SIG-M5 treated with dmso at 0.1 percent for 504 hours (cell line): Measurements from ENCODE around the gene VTI1B.
"Not testable (repeated sequence)": the region's sequence is repeated elsewhere in the genome, so short reads cannot be mapped to it uniquely, and the experiment has no call there.

Source experiments
- DNase-seq: peaks from one replicate; lab custom pipeline; 2025; ENCODE audit not compliant: unreplicated experiment; lab: John Stamatoyannopoulos, UW

VTI1B gene, protein sequence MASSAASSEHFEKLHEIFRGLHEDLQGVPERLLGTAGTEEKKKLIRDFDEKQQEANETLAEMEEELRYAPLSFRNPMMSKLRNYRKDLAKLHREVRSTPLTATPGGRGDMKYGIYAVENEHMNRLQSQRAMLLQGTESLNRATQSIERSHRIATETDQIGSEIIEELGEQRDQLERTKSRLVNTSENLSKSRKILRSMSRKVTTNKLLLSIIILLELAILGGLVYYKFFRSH

DNA sequence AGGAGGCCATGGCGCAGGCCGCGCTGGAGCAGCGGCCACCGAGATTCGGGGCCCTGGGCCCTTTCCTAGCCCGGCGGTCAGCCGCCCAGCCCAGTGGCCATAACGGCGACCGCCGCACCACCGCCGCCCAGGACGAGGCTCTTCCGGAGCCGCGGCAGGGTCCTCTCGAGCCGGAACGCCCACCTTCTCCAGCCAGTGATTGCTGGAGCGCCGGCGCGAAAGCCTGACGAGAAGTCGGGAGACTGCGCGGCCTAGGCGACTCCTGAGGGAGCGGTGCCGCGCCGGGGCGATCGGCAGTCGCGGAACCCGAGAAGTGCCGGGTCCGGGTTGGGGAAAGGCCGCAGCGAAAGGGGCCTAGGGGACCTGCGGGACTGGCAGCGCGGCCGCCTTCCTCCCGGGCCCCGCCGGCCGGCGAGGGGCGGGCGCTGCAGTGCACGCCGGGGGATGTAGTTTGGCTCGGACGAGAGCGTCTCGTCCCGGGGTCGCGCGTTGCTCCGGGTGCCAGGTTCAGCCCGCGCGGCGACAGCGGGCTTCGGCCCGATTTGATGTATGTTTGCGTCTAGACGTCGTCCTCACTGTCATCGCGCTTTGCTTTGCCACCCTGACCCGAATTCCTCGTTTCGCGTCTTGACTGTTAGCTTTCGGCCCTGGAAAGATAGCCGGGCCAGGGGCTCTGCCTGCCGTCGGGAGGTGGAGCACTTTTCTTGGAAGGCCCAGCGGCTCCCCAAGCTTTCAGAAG, at the start of gene VTI1B:
Gene VTI1B (minus strand): TSS at position 153 of the 739 bp plus-strand sequence. CDS start 143 bp downstream, at position 10.
- DNase-seq: peak; percentile 65

GRCh38 chr14:67722293-67722692, 47.9 kb upstream of the VTI1B start:
- DNase-seq: no peak

DNA sequence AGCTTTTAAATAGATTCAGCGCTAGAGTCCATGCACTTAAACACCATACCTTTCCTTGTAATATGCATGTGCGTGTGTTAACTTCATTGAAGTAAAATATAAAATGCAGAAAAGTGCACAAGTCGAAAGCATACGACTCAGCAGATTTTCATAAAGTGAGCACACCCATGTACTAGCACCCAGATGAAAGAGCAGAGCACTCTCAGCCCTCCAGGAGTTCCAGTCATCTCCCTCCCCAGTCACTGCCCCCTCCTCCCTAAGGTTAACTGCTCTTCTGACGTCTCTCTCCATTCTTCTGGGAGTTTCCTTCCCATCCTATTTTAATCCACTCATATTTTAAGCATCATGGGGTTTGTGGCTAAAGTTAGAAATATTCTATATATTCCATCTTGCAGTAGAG, 47.4 kb upstream of the VTI1B start:
- no peak for DNase-seq

GRCh38 chr14:67719866-67720265, 45.4 kb upstream of the VTI1B start:
- no peak for DNase-seq

- DNase-seq: not testable (repeated sequence)
These were observed 45.0 kb upstream of the VTI1B start for GRCh38 chr14:67719385-67719784.

DNA sequence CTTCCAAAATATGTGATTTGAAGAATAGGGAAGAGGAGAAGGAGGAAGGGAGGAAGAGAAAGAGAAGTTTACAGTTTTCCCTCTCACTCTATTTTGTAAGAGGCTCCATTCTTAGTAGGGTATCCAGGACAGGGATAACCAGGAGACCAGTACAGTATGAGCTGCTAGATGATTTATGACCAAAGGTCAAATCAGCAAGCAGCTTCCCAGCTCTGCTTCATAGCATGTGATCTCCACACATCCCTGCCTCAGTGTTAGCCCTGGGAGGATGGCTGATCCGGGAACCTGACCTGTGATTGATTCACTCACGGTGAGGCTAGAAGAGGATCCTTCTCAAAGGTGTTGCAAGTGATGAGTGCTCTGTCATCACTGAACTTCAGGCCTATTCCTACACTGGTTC, 43.8 kb upstream of the VTI1B start:
- no peak for DNase-seq

- DNase-seq: no peak
These were observed 42.6 kb upstream of the VTI1B start for GRCh38 chr14:67717048-67717447.

DNA sequence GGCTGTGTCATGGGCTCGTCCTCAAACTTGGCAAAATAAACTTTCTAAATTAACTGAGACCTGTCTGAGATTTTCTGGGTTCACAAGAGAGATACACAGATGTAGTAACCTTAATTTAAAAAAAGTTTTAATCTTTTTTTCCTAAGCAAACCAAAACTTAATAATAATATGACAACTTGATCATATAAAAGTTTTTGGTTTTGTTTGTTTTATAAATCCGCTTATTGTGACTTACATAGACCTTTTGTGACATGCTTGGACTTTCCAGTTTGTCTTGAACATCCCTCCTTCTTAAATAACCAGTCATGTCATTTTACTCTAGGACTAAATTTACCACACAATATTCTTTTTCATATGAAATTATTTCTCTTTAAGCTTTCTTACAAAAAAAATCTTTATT, 35.8 kb upstream of the VTI1B start:
- DNase-seq: no peak

DNA sequence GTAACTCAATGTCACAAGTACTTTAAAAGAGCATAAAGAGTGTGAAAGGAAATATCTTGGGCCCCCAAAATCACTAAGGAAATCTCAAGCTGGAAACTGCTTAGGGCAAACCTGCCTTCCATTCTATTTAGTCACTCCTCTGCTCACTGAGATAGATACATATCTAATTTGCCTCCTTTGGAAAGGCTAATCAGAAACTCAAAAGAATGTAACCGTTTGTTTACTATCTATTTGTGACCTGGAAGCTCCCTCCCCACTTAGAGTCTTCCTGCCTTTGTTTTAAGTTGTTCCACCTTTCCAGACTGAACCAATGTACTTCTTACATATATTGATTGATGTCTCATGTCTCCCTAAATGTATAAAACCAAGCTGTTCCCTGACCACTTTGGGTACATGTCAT, 35.4 kb upstream of the VTI1B start:
- DNase-seq: not testable (repeated sequence)

GRCh38 chr14:67709346-67709745, 34.9 kb upstream of the VTI1B start:
- DNase-seq: not testable (repeated sequence)

GRCh38 chr14:67705211-67705610, 30.8 kb upstream of the VTI1B start:
- DNase-seq: no peak

DNA sequence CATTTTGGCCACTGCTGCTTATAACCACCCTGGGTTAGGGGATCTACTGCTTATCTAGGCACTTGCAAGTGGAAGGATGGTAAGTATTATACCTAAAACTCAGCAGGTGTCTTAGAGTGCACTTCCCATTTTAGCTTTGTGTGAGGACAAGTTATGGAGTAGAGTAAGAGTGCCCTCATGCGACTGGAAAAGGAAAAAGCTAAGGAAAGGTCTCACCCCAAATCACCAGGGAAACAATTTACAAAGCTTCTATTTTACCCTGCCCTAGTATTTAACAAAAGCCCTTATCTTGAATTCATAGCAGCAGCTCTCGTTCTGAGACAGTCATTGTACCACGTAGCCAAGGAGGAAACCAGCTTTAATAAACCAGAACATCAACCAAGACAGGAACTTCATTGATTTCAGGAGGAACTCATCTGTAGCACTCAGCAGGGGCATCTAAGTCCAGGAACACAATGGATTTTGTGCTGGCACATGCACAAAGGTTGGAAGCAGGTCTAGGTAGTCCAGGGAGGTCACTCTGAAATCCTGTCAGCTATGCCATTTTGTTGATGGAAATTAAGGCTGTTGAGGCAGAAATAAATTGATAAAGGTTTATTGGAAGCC, 30.2 kb upstream of the VTI1B start:
- peak; percentile 81 for DNase-seq

- DNase-seq: no peak
These were observed 29.6 kb upstream of the VTI1B start for GRCh38 chr14:67703997-67704396.

DNA sequence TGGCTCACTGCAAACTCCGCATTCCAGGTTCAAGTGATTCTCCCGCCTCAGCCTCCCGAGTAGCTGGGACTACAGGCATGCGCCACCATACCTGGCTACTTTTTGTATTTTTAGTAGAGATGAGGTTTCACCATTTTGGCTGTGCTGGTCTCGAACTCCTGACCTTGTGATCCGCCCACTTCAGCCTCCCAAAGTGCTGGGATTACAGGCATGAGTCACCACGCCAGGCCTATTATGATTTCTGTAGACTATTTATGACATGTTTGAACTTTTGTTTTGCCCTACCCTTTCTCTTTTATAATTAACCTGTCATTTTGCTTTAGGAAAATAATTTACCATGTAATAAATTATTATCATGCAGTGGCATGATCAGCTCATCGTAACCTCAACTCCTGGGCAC, 27.1 kb upstream of the VTI1B start, which contains the start of gene RDH12:
Gene RDH12 (plus strand): TSS at position 395 of the 400 bp plus-strand sequence. CDS start 20,757 bp downstream, outside the sequence.
- not testable (repeated sequence) for DNase-seq

DNA sequence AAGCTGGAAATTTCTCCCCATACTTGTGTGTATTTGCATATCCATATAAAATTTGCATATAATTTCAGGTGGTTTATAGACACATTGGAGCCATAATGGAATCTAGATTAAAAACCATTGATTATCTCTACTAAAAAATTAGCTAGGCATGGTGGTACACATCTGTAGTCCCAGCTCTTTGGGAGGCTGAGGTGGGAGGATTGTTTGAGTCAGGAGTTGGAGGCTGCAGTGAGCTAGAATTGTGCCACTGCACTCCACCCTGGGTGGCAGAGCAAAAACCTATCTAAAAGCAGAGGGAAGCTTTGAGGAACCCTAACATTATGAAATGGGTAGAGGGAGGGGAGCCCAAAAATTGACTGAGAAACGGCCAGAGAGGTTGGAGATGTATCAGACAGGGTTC, 23.7 kb upstream of the VTI1B start:
- no peak for DNase-seq

DNA sequence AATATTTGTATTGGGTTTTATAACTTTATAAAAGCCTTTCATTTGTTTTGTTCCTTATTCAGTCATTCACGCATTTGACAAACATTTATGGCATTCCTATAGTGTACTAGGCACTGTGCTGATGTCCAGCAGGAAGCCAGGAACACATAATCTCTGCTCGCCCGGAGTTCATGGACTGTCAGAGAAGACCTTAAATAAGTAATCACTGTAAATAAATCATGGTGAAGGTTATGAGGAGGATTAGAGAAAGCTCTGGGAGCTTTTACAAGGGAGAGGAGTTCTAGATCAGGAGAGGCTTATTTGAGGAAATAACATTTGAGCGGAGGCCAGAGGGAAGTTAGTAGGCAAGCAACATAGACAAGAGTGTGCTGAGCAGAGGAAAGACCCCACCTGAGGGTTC, 22.6 kb upstream of the VTI1B start:
- no peak for DNase-seq

GRCh38 chr14:67695394-67695949, 21.0 kb upstream of the VTI1B start, which contains the start of gene RDH11:
RDH11 (minus strand) TSS chr14:67695764; CDS start chr14:67695703, 61 bp downstream.
- peak; percentile 94 for DNase-seq

DNA sequence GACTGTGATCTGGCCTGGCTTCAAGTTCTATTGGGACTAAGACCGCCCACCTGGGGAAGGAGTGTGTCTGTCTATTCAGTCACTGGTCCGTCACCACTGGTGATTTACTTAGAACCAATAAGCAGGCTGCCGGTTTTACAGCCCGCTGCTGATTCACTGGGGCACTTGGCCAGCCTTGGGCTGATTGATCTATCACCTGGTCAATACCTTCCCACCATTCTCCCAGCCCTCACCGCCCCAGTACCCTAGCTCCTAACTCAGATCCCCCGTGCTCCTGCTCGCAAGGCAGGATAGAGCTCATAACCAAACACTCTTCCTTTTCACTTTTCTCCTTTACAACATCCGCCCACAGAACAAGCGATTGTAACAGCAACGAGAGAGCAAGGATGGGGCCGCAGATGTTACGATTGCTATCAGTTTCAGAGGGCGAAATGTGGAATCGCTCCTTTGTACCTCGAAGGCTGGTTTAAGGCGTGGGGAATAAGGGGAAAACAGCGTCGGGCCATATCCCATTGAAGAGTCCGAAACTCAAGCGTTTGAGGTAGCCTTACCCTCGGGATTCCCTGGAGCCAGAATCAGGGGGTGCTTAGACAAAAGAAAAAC, 20.5 kb upstream of the VTI1B start:
- peak; percentile 86 for DNase-seq

DNA sequence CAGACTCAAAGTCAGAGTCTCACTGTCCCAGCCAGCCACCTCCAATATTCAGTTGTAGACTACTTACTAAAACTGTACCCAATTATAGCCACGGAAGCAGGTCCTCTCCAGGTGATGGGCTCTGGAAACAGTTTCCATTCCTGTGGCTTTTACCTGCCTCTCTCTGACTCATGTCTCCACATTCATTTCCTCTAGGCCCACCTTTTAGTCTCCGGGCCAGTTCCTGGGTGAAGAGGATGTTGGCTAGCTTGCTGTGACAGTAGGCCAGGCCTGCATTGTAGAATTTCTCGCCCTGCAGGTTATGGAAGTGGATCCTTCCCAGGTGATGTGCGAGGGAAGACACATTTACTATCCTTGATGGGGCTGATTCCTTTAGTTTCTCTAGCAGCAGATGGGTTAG, 15.6 kb upstream of the VTI1B start:
- DNase-seq: no peak

GRCh38 chr14:67683842-67684241, 9.4 kb upstream of the VTI1B start:
- no peak for DNase-seq

DNA sequence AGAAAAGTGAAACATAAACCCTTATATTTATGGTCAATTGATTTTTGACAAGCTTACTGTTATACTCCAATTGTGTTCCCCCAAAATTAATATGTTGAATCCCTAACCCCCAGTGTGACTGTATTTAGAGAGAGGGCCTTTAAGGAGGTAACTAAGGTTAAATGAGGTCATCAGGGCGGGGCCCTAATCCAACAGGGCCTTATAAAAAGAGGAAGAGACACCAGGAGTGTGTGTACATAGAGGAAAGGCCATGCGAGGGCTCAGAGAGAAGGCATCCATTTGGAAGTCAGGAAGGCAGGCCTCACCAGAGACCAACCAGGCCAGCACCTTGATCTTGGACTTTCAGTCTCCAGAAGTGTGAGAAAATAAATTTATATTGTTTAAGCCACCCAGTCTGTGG, 6.5 kb upstream of the VTI1B start:
- DNase-seq: peak; percentile 72
